Limb (tissue), 2 donors: ENCODE measurements around the gene ARL15.

Source experiments
- DNase-seq, 2 donors: peaks; one replicate each; pipeline ENCODE4 v3.0.0-alpha.2; 2016; ENCODE audit errors: extremely low spot score in 2 of 2

Gene ARL15

GRCh38 chr5:53948598-53948997, 361.8 kb downstream of the ARL15 start:
- DNase-seq: no peak

GRCh38 chr5:53946405-53947100, 363.8 kb downstream of the ARL15 start:
- no peak for DNase-seq

GRCh38 chr5:53944981-53945380, 365.4 kb downstream of the ARL15 start:
- DNase-seq: no peak

GRCh38 chr5:53943938-53944337, 366.4 kb downstream of the ARL15 start:
- no peak for DNase-seq

GRCh38 chr5:53942724-53943123, 367.6 kb downstream of the ARL15 start:
- DNase-seq: no peak

GRCh38 chr5:53940921-53941320, 369.5 kb downstream of the ARL15 start:
- DNase-seq: no peak

GRCh38 chr5:53937467-53937866, 372.9 kb downstream of the ARL15 start:
- no peak for DNase-seq

GRCh38 chr5:53936481-53937352, 373.7 kb downstream of the ARL15 start:
- DNase-seq: no peak

- DNase-seq: no peak
These were observed 376.1 kb downstream of the ARL15 start for GRCh38 chr5:53934151-53934820.

- DNase-seq: no peak
These were observed 378.0 kb downstream of the ARL15 start for GRCh38 chr5:53932351-53932750.

GRCh38 chr5:53930457-53930856, 379.9 kb downstream of the ARL15 start:
- DNase-seq: no peak

- no peak for DNase-seq
These were observed 380.8 kb downstream of the ARL15 start for GRCh38 chr5:53929570-53929969.

- no peak for DNase-seq
These were observed 381.2 kb downstream of the ARL15 start for GRCh38 chr5:53929152-53929551.

GRCh38 chr5:53928641-53929040, 381.7 kb downstream of the ARL15 start:
- no peak for DNase-seq

- no peak for DNase-seq
These were observed 382.6 kb downstream of the ARL15 start for GRCh38 chr5:53927668-53928247.

GRCh38 chr5:53926026-53926425, 384.3 kb downstream of the ARL15 start:
- DNase-seq: no peak

GRCh38 chr5:53924392-53924791, 386.0 kb downstream of the ARL15 start:
- DNase-seq: no peak

GRCh38 chr5:53923961-53924360, 386.4 kb downstream of the ARL15 start:
- no peak for DNase-seq

GRCh38 chr5:53922508-53923498, 387.6 kb downstream of the ARL15 start:
- no peak for DNase-seq

- DNase-seq: no peak
These were observed 392.5 kb downstream of the ARL15 start for GRCh38 chr5:53917826-53918225.

GRCh38 chr5:53917095-53917494, 393.3 kb downstream of the ARL15 start:
- DNase-seq: no peak
